Activated CD4-positive, alpha-beta T cell treated with anti-CD3 and anti-CD28 coated beads, Interleukin-10, Interleukin-2, amounts not matched to agents 100 ng/mL and 50 ng/mL, durations not matched to agents 16 hours and 8 hours (primary cell): Measurements from ENCODE around the gene OR52D1.

ENCODE experiments used
- DNase-seq: peaks from one replicate; pipeline ENCODE4 v3.0.0-alpha.2; 2020

Gene OR52D1

GRCh38 chr11:5488385-5488784 lies at the start of gene OR52D1:
OR52D1 (plus strand) TSS chr11:5488685; CDS start chr11:5488707, 22 bp downstream.
- no peak for DNase-seq

GRCh38 chr11:5441414-5441813 lies 47.1 kb upstream of the OR52D1 start, which contains the start of gene OR51I1:
OR51I1 (minus strand) TSS chr11:5441514; CDS start chr11:5441514, 0 bp downstream.
- no peak for DNase-seq

GRCh38 chr11:5443835-5444393 lies 44.6 kb upstream of the OR52D1 start:
- DNase-seq = no peak

GRCh38 chr11:5449023-5449422 lies 39.5 kb upstream of the OR52D1 start, which contains the start of gene OR51I2:
OR51I2 (plus strand) TSS chr11:5449323; CDS start chr11:5453489, 4,166 bp downstream.
- DNase-seq = no peak

- DNase-seq = no peak
Observed at GRCh38 chr11:5449432-5449831, 39.1 kb upstream of the OR52D1 start.

- DNase-seq = no peak
Observed at GRCh38 chr11:5460983-5461621, 27.4 kb upstream of the OR52D1 start.

- DNase-seq = no peak
Observed at GRCh38 chr11:5467527-5467926, 21.0 kb upstream of the OR52D1 start.

GRCh38 chr11:5473921-5474320 lies 14.6 kb upstream of the OR52D1 start:
- DNase-seq = no peak

GRCh38 chr11:5476186-5476819 lies 12.2 kb upstream of the OR52D1 start:
- peak; percentile 48 for DNase-seq

- DNase-seq = no peak
Observed at GRCh38 chr11:5486003-5486402, 2.5 kb upstream of the OR52D1 start.

GRCh38 chr11:5486421-5486820 lies 2.1 kb upstream of the OR52D1 start:
- DNase-seq = no peak

- no peak for DNase-seq
Observed at GRCh38 chr11:5488798-5489399, 414 bp downstream of the OR52D1 start.

- no peak for DNase-seq
Observed at GRCh38 chr11:5489576-5490357, 1.3 kb downstream of the OR52D1 start.

- DNase-seq = no peak
Observed at GRCh38 chr11:5499671-5500070, 11.2 kb downstream of the OR52D1 start.

- no peak for DNase-seq
Observed at GRCh38 chr11:5500393-5500801, 11.9 kb downstream of the OR52D1 start.

GRCh38 chr11:5504403-5504921 lies 16.0 kb downstream of the OR52D1 start:
- no peak for DNase-seq

- no peak for DNase-seq
Observed at GRCh38 chr11:5505363-5506048, 17.0 kb downstream of the OR52D1 start.

GRCh38 chr11:5507177-5507932 lies 18.9 kb downstream of the OR52D1 start:
- DNase-seq = no peak

- no peak for DNase-seq
Observed at GRCh38 chr11:5507933-5508305, 19.4 kb downstream of the OR52D1 start.

GRCh38 chr11:5508605-5509004 lies 20.1 kb downstream of the OR52D1 start:
- no peak for DNase-seq

- no peak for DNase-seq
Observed at GRCh38 chr11:5509803-5510202, 21.3 kb downstream of the OR52D1 start, which contains the start of gene UBQLN3. UBQLN3 (minus strand) TSS chr11:5509957; CDS start chr11:5509558, 399 bp downstream.
